CD4-positive, alpha-beta T cell (primary cell): ENCODE data around the gene RALGPS2. TPM values are rescaled to one million over a fixed set of nuclear protein-coding genes. Genes with fewer than 3 reads are reported as not detected.

ENCODE experiments used
- ATAC-seq: fragments of 200-7000 bp; cut with Tn5 transposase; one replicate; pipeline ENCODE4 v1.10.0; 2022; ENCODE audit warnings: mild to moderate bottlenecking; ENCODE audit not compliant: poor library complexity
- CTCF ChIA-PET: fragments of 350-600 bp; sonication (Branson Sonifier 250); formaldehyde crosslinking; loops from one replicate; lab custom pipeline; 2021; ENCODE audit warnings: antibody characterized with exemption, inconsistent platforms; lab: Charles Lee
- POLR2A ChIA-PET: fragments of 350-600 bp; sonication (Branson Sonifier 250); formaldehyde crosslinking; loops from one replicate; lab custom pipeline; 2021; ENCODE audit warnings: antibody characterized with exemption, inconsistent platforms; lab: Charles Lee
- DNase-seq, 14 experiments: peaks; one replicate each; pipeline ENCODE4 v3.0.0-alpha.2; 2013 to 2020; ENCODE audit warnings: mixed read lengths in 2 of 14
- H3K27ac ChIP-seq, 2 donors: one replicate each; pipeline versions ENCODE4 v1.5.1 to v1.7.0; 2013; ENCODE audit warnings: low read length in 2 of 2, low read depth in 1 of 2, mild to moderate bottlenecking in 1 of 2
- H3K27me3 ChIP-seq, 2 experiments: 1 replicate in 1 of 2; 2 replicates in 1 of 2; pipeline versions ENCODE4 v1.6.1 to v1.7.0; 2013; ENCODE audit warnings: low read length in 2 of 2, control low read depth in 1 of 2, mild to moderate bottlenecking in 1 of 2, moderate library complexity in 1 of 2; ENCODE audit not compliant: insufficient read depth in 2 of 2, control insufficient read depth in 1 of 2
- H3K36me3 ChIP-seq: one replicate; pipeline ENCODE4 v1.6.1; 2013; ENCODE audit warnings: low read length, control low read depth; ENCODE audit not compliant: insufficient read depth
- H3K4me1 ChIP-seq: one replicate; pipeline ENCODE4 v1.6.1; 2013; ENCODE audit warnings: low read length, control low read depth; ENCODE audit not compliant: insufficient read depth
- H3K4me3 ChIP-seq: one replicate; pipeline ENCODE4 v1.5.1; 2013; ENCODE audit warnings: mild to moderate bottlenecking, low read length, moderate library complexity
- H3K9me3 ChIP-seq, 2 experiments: 1 replicate in 1 of 2; 2 replicates in 1 of 2; pipeline versions ENCODE4 v1.6.1 to v1.7.0; 2013; ENCODE audit warnings: low read length in 2 of 2, mild to moderate bottlenecking in 2 of 2, control low read depth in 1 of 2, moderate library complexity in 1 of 2; ENCODE audit not compliant: control insufficient read depth in 1 of 2, insufficient read depth in 1 of 2
- H3K27ac Mint-ChIP-seq: one replicate; pipeline ENCODE4 v1.8.0; 2020; ENCODE audit warnings: mixed read lengths
- H3K27me3 Mint-ChIP-seq: one replicate; pipeline ENCODE4 v1.8.0; 2021; ENCODE audit warnings: mixed read lengths
- H3K36me3 Mint-ChIP-seq: one replicate; pipeline ENCODE4 v1.8.0; 2021; ENCODE audit warnings: low read depth, mixed read lengths
- H3K4me1 Mint-ChIP-seq: one replicate; pipeline ENCODE4 v1.8.0; 2021; ENCODE audit warnings: low read depth, mixed read lengths
- H3K4me3 Mint-ChIP-seq: one replicate; pipeline ENCODE4 v1.8.0; 2020; ENCODE audit warnings: mild to moderate bottlenecking, mixed read lengths
- H3K9me3 Mint-ChIP-seq: one replicate; pipeline ENCODE4 v1.8.0; 2020; ENCODE audit warnings: mixed read lengths
- CTCF ChIP-seq: fragments of 200-600 bp; IDR thresholded peaks from one replicate; pipeline ENCODE4 v1.8.0; 2022; ENCODE audit warnings: antibody characterized with exemption, mild to moderate bottlenecking
- intact Hi-C, 2 experiments: fragments of 100-400 bp; cut with DNase I in 1 of 2; cut with micrococcal nuclease in 1 of 2; formaldehyde crosslinking; loops; one replicate each; pipeline versions ENCODE4 v1.15.1 to v1.9.0; 2023 to 2025; cut with DNase I, micrococcal nuclease
- total RNA-seq, 174 experiments: library from RNA in 2 of 174; stranded (reverse) in 2 of 174; gene quantifications; one replicate each; pipeline ENCODE4 v1.2.3 and lab custom pipeline; 2021 to 2026

The RALGPS2 gene
- total RNA-seq, 2 experiments from 2014 or later = 8.6 to 10.8 TPM

GRCh38 chr1:178714453-178714852 is 10.6 kb upstream of the RALGPS2 start:
- no peaks in the 10 kb centered on the region for H3K4me1 Mint-ChIP-seq
- Histone ChIP-seq H3K27ac (no peak overlapping the region), H3K36me3 (no peaks in the 10 kb centered on the region), H3K4me3 (no peak overlapping the region), H3K4me1 (no peaks in the 10 kb centered on the region), H3K27me3 (peaks cover 0 to 7% of the 10 kb centered on the region in 2 experiments), H3K9me3 (no peaks in the 10 kb centered on the region)
- H3K27me3 Mint-ChIP-seq = peaks cover 14% of the 10 kb centered on the region
- ChIA-PET CTCF (no interaction called here), POLR2A (no interaction called here)
- DNase-seq = no peak
- H3K36me3 Mint-ChIP-seq = no peaks in the 10 kb centered on the region
- intact Hi-C loops = no loop called here
- H3K4me3 Mint-ChIP-seq = no peak overlapping the region
- TF ChIP-seq CTCF = no peak
- no peaks in the 10 kb centered on the region for H3K9me3 Mint-ChIP-seq
- ATAC-seq = no peak
- H3K27ac Mint-ChIP-seq = no peak overlapping the region

GRCh38 chr1:178716111-178716510 is 8.9 kb upstream of the RALGPS2 start:
- ATAC-seq (no peak), DNase-seq (no peak)
- Mint-ChIP-seq H3K9me3 (no peaks in the 10 kb centered on the region), H3K4me3 (no peak overlapping the region), H3K36me3 (no peaks in the 10 kb centered on the region), H3K4me1 (no peaks in the 10 kb centered on the region), H3K27ac (no peak overlapping the region), H3K27me3 (peaks cover 10% of the 10 kb centered on the region)
- no peak for TF ChIP-seq CTCF
- Histone ChIP-seq H3K4me3 (no peak overlapping the region), H3K36me3 (no peaks in the 10 kb centered on the region), H3K4me1 (no peaks in the 10 kb centered on the region), H3K27me3 (peaks cover 0 to 3% of the 10 kb centered on the region in 2 experiments), H3K9me3 (no peaks in the 10 kb centered on the region), H3K27ac (no peak overlapping the region)
- POLR2A ChIA-PET = no interaction called here
- CTCF ChIA-PET = no interaction called here
- intact Hi-C loops = no loop called here

GRCh38 chr1:178718520-178718919 is 6.5 kb upstream of the RALGPS2 start:
- POLR2A ChIA-PET = no interaction called here
- Mint-ChIP-seq H3K4me1 (no peaks in the 10 kb centered on the region), H3K27ac (no peak overlapping the region), H3K27me3 (peaks cover 10% of the 10 kb centered on the region), H3K9me3 (no peaks in the 10 kb centered on the region), H3K4me3 (no peak overlapping the region), H3K36me3 (no peaks in the 10 kb centered on the region)
- Histone ChIP-seq H3K27ac (no peak overlapping the region), H3K4me1 (no peaks in the 10 kb centered on the region), H3K4me3 (no peak overlapping the region), H3K9me3 (no peaks in the 10 kb centered on the region), H3K27me3 (peaks cover 0 to 3% of the 10 kb centered on the region in 2 experiments), H3K36me3 (no peaks in the 10 kb centered on the region)
- CTCF ChIA-PET = no interaction called here
- intact Hi-C loops = no loop called here
- no peak for TF ChIP-seq CTCF
- ATAC-seq (no peak), DNase-seq (no peak)
